Stimulated activated CD4-positive, alpha-beta T cell treated with anti-CD3 and anti-CD28 coated beads, Interleukin-1b, Interleukin-23, amount 100 ng/mL, for 48 hours (primary cell): ENCODE measurements around the gene GPBAR1.

Source experiments
- DNase-seq: peaks from one replicate; pipeline ENCODE4 v3.0.0-alpha.2; 2020

GPBAR1 gene, protein sequence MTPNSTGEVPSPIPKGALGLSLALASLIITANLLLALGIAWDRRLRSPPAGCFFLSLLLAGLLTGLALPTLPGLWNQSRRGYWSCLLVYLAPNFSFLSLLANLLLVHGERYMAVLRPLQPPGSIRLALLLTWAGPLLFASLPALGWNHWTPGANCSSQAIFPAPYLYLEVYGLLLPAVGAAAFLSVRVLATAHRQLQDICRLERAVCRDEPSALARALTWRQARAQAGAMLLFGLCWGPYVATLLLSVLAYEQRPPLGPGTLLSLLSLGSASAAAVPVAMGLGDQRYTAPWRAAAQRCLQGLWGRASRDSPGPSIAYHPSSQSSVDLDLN

DNA sequence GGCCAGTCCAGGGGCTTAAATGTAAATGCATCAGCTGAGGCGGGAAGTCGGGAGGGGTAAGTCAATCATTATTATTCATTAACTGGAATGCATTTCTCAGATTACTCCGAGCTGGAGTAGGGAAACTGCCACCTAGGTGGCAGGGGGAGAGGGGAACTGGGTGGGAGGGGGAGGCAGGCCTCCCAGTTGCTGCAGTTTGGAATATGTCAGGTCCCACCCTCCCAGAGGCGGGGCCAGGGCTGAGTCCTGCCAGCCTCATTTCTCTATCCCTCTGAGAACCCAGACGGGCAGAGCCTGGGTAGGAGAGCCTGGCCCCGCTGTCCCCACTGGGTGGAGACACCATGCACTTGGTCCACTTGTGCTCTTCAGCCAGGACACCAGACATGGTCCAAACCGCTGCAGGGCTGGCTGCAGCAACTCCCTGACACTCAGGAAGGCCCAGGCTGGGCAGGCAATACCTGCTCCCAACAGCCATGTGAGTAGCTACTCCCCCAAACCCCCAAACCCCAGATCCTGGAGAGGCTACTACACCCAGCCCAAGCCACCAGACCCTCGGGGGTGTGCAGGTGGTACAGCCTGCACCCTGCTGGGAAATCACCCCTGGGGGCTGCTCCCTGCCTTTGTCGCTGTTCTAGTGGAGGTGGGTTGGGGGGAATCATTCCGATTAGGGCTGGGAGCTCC, at the start of gene GPBAR1:
GPBAR1 (plus strand) TSS at position 274 of the 681 bp plus-strand sequence. CDS start 1,710 bp downstream, outside the sequence.
- DNase-seq, result no peak

DNA sequence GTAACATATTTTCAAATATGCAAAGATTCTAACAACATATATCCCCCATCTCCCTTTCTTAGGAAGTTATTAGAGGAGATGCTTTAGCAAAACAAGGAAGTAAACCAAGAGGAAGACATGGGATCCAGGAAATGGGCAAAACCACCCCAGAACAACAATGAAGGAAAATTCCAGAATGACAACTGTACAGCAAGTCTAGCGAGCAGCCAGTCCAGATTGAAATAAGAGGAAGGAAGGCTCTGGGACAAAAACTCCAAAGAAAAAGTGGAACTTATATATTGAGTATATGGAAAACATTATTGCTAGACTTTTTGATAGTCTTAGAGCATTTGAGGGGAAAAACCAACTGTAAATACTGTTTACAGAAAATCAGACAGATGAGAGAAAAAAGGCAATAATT, 46.7 kb upstream of the GPBAR1 start:
- DNase-seq, result no peak

DNA sequence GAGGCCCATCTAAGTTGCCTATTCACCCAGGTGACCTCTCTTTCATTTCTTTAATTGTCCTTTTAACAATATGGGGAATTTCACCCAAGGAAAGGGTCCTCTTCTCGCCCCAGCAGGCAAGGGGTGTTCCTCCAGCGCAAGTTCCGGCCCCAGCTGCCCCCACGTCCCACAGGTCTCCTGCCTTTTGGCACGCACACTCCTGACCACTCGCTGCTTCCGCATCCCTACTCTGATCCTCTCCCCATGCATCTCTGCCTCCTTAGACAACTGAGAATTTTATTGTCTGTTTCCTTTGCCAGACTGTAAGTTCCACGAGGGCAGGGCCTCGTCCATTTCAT, 44.5 kb upstream of the GPBAR1 start:
- DNase-seq, result no peak

DNA sequence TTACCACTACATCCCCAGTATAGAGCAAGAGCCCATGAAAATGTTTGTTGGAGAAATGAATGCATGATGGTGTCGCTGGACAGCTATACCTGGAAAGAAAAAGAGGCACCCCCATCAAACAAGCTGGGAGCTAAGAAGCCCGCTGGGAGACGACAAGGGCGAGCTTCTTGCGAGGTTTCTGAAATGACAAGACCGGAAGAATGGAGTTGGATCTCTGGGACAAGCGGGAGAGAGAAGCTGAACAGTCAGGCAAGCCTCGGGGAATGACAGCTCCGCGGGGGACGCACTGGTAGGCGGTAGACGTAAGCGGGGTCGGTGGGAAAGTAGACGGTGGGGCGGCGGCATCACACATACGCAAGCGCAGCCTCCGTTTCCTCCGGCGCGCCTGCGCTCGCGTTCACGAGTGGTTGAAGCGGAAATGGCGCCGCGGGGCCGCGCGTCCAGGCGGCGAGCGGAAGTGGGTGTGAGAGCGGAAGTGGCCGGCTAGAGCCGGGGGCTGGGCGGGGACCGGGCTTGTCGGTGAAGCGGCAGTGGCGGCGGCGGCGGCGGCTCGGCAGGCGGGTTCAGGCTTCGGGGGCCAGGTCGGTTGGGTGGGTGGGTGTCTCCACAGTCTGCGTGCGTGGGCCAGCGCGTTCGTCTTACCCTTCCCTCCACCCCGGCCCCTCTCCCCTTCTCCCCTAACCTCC, 44.0 kb upstream of the GPBAR1 start, which contains the start of gene ARPC2:
ARPC2 (plus strand) TSS at position 516 of the 686 bp plus-strand sequence. CDS start 282 bp downstream, outside the sequence.
- DNase-seq, result peak; percentile 93

DNA sequence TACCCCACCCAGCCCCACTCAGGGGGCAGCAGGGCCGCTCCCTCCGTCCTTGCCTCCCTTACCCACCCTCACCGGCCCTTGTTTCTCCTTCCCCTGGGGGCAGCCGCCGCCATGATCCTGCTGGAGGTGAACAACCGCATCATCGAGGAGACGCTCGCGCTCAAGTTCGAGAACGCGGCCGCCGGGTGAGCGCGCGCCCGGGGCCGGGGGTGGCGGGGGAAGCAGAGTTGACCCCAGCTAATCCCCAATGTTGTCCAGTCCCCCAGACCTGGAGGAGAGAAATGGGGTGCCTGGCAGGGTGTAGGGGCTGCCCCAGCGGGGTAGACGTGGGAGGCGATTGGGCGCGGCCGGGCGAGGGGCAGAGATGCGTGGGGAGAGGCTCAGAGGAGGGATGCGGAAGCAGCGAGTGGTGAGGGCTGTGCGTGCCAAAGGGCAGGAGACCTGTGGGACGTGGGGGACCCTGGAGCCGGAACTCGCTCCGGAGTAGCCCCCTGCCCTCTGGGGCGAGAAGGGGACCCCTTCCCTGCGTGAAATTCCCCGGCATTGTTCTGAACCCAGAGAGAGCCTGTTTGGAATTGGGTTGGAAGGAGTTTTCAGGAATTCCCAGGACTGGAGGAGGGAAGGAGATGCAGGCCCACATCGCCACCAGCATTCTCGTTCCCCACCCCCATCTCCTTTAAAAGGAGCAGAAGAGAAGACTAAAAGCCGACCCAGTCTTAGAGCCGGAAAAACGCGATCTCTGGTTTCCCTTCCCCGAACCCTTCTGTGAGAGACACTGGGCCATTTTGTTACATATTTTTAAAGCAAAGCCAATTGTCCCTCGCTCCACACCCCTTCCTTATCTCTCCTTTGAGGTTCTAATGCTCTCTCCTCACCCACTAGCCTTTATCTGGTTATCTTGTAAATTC, 43.2 kb upstream of the GPBAR1 start:
- peak; percentile 78 for DNase-seq

DNA sequence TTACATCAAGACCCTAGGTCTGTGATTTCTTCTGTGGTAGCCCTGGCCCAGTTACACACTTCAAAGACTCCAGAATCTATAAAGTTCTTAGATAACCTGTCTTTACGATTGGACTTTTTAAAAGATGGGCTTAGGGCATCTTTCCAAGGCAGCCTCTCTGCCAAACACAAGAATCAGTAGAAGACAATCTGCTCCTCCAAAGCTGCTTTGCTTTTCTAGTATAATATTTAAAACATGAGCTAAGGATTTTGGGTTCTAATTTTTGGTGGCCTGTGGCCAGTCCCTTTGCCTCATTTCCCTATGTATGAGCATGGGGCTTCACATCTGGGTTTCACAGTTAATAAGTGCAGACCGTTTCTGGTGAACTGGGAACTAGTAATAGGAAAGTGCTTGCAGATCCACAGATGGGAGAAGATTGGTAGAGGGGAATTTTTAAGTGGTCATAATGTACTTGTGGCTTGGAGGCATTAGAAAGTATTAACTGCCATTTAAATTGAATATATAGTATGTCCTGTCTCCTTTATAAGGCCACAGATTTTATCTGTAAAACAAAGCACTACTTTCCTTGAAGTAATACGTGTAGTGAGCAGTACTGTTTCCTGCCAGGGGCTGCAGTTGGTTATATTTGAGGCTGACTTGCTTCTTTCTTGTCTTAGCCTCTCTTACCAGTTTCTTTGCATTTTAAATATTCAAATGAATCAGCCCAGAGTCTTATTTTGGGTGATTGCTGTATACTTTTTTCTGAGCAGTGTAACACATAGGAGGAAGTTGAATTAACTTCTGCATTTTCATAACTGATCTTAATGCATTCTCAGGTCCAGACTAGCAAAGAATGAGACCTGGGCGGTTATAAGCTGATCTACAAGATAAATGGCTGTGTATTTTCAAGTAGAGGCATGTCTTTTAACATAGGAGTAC, 42.3 kb upstream of the GPBAR1 start:
- peak; percentile 32 for DNase-seq

DNA sequence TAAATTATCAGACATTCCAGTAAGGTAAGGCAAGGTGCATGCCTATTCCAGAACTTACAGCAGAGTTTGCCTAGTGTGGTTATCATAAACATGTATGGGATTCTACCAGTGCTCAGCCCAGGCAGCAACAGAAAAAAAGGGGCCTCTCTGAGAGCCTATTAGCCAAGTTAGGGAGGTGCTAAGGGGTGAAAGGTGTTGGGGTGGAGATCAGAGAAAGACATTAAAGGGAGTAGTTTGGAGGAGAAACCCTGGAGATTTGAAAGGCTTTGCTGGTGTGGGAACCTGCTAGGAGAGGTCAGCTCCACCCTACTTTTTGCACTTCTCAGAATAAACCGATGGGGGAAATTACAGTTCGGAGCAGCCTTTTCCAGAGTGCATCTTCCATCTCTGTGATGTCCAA, 40.9 kb upstream of the GPBAR1 start:
- DNase-seq, result no peak

DNA sequence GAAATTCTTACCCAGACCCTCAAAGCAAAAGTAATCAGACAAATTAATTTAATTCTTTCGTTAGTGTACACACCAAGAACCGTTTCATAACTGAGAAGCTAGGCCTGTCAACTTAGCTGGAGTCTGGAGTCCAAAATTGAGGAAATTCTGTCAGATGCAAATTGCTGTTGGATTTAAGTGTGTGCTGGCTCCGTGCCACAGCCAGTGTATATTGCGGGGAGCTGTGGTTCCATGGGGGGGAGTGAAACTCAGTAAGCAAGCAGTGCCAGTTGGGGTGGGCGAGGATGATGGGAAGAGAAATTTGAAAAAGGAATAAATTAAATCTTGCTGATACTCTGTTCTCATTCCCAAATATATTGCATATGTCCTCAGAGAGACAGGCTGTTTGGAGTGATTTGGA, 39.8 kb upstream of the GPBAR1 start:
- DNase-seq, result no peak

DNA sequence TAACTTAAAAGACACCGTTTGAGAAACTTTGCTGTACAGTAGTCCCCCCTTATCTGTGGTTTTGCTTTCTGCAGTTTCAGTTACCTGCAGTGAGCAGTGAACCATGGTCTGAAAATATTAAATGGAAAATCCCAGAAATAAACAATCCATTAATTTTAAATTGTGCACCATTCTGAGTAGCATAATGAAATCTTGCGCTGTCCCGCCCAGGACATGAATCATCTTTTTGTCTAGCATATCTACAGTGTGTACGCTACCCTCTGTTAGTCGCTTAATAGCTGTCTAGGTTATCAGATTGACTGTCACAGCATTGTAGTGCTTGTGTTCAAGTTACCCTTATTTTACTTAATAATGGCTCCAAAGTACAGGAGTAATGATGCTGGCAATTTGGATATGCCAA, 37.8 kb upstream of the GPBAR1 start:
- DNase-seq, result no peak

DNA sequence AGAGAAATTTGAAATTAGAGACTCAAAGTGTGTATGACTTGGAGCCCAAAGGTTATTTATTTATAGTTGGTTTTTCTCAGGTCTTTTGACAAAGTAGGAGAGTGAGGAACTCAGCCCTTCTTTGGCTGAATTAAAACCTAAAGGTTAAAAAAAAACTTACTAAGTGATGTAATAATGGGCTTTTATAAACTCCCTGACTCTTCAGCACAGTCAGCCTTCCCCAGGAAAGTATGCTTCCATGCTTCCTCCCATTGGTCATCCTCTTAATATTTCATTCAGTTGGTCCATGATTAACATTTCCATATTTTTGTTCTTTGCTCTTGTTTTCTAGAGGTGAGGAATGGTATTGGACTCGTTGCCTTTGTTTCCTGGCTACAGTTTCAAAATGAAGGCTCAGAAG, 36.6 kb upstream of the GPBAR1 start:
- DNase-seq, result no peak

DNA sequence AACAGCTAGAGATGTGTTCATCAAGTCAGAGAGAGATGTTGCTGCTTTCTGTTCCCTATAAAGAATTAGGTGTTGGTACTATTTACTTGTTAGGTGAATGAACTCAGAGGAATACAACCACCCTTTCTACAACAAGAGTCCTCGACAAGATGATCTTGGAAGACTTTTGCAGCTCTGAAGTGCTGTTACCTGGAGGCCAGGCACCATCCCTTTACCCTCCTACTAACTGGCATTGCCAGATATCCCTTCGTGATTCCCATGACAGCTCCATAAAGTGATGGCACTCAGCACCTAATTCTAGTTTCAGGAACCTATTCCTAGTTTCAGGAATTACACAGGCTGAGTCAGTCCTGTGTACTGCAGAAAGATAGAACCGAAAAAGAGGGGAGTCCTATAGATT, 33.9 kb upstream of the GPBAR1 start:
- DNase-seq, result no peak

DNA sequence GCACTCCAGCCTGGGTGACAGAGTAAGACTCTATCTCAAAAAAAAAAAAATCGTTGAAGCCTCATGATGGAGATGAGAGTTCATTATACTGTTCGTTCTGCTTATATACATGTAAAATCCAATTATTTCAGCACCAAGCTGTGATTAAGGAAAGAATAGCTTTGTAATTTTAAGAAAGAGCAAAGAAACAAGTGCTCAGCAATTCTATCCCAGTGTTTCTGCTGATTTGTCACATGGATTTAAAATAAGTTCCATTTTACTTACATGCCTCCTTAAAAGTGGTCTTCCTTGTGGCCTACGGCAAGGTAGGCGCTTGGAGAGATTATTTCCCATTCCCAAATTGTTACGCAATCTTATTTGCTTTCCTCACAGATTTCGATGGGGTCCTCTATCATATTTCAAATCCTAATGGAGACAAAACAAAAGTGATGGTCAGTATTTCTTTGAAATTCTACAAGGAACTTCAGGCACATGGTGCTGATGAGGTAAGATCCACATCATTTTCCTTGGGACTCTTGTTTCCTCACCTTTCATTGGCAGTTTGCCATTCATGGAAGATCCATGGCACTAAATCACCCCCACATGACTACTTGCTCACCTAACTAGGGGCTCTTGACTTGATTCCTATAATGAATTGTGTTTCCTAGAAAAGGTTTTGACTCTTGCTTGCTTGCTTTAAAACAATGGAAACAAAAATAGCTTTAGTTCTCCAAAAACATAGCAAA, 32.3 kb upstream of the GPBAR1 start:
- no peak for DNase-seq

DNA sequence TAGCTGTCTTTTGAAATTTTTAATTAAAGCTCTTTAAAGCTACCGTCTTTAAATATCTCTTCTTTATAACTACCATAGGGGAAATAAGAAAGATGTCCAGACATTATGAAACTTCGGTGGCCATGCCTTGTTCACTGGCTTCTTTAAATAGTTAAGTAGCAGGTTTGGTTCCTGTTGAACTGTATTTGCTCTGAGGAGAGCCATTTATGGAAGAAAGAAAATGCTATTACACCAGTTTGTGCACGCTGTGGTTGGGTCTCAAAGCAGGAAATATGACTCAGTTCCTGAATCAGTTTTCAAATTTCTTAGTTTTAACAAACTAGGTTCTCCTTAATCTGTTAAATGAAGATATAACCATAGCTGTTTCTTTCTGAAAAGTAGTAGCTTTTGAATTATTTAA, 31.6 kb upstream of the GPBAR1 start:
- DNase-seq, result peak; percentile 47

DNA sequence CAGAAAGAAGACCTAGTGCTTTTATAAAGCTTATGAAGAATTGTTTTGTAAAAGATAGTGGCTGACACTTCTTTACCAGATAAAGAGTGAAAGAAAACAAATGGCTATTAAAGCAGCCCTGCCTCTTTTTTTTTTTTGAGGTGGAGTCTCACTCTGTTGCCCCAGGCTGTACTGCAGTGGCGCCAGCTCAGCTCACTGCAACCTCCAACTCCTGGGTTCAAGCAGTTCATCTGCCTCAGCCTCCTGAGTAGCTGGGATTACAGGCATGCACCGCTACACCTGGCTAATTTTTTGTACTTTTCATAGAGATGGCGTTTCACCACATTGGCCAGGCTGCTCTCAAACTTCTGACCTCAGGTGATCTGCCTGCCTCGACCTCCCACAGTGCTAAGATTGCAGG, 31.0 kb upstream of the GPBAR1 start:
- peak; percentile 31 for DNase-seq

DNA sequence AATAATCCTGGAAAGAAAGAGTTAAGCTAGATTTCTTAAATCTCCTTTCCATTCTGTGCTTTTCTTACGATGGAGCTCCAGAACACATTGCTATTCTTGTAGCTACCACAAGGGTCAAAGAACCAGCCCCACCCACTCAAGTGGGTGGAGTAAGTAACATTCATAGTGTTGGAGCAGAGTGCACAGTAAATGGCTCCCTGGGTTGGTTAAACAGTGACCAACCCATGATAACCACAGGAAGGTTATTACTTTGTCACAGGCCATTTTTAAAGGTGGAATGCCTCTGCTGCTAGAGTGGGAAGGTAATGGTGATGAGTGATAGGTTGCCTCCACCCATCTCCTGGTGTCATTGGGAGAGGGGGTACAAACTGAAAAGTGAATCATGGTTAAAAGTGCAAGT, 29.9 kb upstream of the GPBAR1 start:
- peak; percentile 55 for DNase-seq

DNA sequence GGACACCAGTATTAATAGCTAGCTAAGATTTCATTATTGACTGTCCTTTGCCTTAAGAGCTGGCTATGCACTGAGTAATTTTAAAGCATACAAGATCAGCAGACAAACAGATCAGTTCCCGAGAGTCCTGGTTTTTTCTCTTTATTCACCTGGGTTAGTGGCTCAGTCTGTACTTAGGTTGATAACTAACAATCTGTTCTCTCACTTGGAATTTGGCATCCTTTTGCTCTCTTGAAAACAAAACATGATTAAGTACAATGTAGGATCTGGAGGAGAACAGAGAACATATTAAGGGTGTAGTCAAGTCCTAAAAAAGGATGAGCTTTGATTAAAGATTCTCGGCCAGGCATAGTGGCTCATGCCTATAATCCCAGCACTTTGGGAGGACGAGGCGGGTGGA, 27.3 kb upstream of the GPBAR1 start:
- DNase-seq, result no peak

DNA sequence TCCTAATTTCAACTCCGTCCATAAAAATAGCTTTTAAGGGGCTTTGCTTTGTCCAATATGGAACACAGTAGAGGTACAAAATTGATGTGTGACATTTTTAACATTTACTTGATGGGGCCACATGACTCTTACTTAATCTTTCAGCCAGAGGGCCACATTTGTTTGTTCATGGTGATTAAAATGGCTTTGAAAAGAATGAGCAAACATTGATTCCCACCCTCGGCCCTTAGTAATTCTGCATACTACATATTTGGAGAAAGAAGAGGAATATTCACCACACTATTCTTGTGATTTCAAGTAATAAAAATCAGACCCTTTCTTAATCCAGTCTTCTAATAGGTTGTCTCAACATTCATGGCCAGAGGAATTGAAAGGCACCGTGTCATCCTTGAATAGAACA, 26.3 kb upstream of the GPBAR1 start:
- no peak for DNase-seq

DNA sequence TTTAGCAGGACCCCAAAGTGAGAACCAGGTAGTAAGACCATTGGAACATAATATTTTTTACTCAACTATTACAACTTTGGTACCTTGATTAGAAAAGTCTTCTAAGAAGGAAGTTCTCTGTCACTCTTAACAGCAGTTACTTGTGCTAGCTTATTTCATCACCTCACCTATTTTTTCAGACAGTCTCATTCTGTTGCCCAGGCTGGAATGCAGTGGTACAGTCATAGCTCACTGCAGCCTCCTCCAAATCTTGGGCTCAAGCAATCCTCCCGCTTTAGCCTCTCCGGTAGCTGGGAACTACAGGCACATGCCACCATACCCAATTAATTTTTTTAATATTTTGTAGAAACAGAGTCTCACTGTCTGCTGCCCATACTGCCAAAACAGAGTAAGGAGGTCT, 25.8 kb upstream of the GPBAR1 start:
- DNase-seq, result no peak

DNA sequence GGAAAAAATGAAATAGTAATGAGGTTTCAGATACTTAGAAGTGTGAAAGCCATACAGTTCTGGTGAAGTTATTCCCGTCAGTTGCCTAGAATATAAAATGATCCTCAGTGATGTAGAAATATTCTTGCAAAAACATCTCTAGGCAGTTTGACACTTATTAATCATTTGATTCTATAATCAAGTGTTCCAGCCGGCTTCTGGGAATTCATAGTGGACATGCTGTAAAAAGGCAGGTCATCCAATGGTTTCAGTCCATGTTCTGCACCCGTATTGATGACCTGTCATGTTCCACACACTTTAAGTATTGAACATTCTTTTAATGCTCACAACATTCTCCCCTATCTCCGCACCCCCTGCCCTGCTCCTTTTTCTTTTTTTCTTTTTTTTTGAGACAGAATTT, 24.0 kb upstream of the GPBAR1 start:
- no peak for DNase-seq

DNA sequence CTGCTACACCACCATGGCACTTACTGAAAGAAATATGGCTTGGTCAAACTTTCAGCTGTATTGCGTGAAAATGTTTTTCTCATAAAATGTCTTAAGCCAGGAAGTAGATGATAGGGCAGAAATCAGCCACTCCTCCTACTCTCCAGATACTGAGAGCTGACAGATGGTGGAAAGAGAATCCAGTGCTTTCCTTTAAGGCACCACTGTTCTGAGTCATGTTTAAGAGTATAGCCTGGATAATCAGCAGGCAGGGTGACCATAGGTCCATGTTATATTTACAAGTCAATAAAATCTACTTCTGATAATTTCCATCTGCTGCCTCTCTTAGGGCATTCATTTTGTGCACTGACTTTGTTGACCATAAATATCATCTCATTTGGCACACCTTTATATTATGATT, 21.9 kb upstream of the GPBAR1 start:
- DNase-seq, result no peak

DNA sequence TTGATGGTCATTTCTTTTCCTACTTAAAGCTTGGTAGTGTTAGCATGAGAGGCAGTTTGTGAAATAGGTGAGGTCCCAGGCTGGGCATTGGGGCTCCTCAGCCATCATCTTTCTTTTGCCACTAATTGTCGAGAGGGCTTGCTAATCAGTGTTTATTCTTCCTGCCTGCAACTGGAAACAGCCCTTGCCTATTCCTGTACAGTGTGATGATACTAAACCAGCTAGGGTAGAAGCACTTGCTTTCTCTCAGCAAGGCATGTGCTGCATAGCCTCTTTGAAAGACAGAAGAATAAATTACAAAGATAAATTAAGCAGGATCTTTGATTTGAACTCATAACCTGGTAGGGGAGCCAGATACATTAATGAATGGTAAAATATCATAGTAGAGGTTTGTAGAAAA, 16.6 kb upstream of the GPBAR1 start:
- DNase-seq, result no peak
